ENCODE measurements around the gene DOCK3.

Gene DOCK3

GRCh38 chr3:50840983-50841489 lies 166.3 kb downstream of the DOCK3 start:
- no peaks in the 10 kb centered on the region for H3K36me3 ChIP-seq (ENCODE audit: control insufficient read depth, insufficient read depth, low read length)
- no peak overlapping the region for H3K4me3 ChIP-seq (replicated peaks; ENCODE audit: low read depth, low read length)
- H3K27me3 ChIP-seq (replicated peaks; ENCODE audit: control insufficient read depth, insufficient read depth, low read length), result no peaks in the 10 kb centered on the region
- TF ChIP-seq CTCF (IDR thresholded peaks at IDR 0.05; ENCODE audit: insufficient read depth, low read length, poor library complexity, severe bottlenecking), result no peak
- DNase-seq (ENCODE audit: extremely low read depth, insufficient read length), result no peak

GRCh38 chr3:50848308-50848707 lies 173.6 kb downstream of the DOCK3 start:
- H3K4me3 ChIP-seq (replicated peaks; ENCODE audit: low read depth, low read length), result no peak overlapping the region
- no peaks in the 10 kb centered on the region for H3K27me3 ChIP-seq (replicated peaks; ENCODE audit: control insufficient read depth, insufficient read depth, low read length)
- no peaks in the 10 kb centered on the region for H3K36me3 ChIP-seq (ENCODE audit: control insufficient read depth, insufficient read depth, low read length)
- no peak for TF ChIP-seq CTCF (IDR thresholded peaks at IDR 0.05; ENCODE audit: insufficient read depth, low read length, poor library complexity, severe bottlenecking)
- DNase-seq (ENCODE audit: extremely low read depth, insufficient read length), result no peak

- DNase-seq (ENCODE audit: extremely low read depth, insufficient read length), result no peak
- Histone ChIP-seq H3K36me3 (ENCODE audit: control insufficient read depth, insufficient read depth, low read length) (no peaks in the 10 kb centered on the region), H3K27me3 (replicated peaks; ENCODE audit: control insufficient read depth, insufficient read depth, low read length) (no peaks in the 10 kb centered on the region), H3K4me3 (replicated peaks; ENCODE audit: low read depth, low read length) (no peak overlapping the region)
- no peak for TF ChIP-seq CTCF (IDR thresholded peaks at IDR 0.05; ENCODE audit: insufficient read depth, low read length, poor library complexity, severe bottlenecking)
Observed at GRCh38 chr3:50850639-50851511, 176.1 kb downstream of the DOCK3 start.

GRCh38 chr3:50853936-50854335 lies 179.2 kb downstream of the DOCK3 start:
- Histone ChIP-seq H3K36me3 (ENCODE audit: control insufficient read depth, insufficient read depth, low read length) (no peaks in the 10 kb centered on the region), H3K27me3 (replicated peaks; ENCODE audit: control insufficient read depth, insufficient read depth, low read length) (no peaks in the 10 kb centered on the region), H3K4me3 (replicated peaks; ENCODE audit: low read depth, low read length) (no peak overlapping the region)
- no peak for DNase-seq (ENCODE audit: extremely low read depth, insufficient read length)
- no peak for TF ChIP-seq CTCF (IDR thresholded peaks at IDR 0.05; ENCODE audit: insufficient read depth, low read length, poor library complexity, severe bottlenecking)

- Histone ChIP-seq H3K36me3 (ENCODE audit: control insufficient read depth, insufficient read depth, low read length) (no peaks in the 10 kb centered on the region), H3K4me3 (replicated peaks; ENCODE audit: low read depth, low read length) (no peak overlapping the region), H3K27me3 (replicated peaks; ENCODE audit: control insufficient read depth, insufficient read depth, low read length) (peaks cover 1% of the 10 kb centered on the region; the same call in 1 of the 2 replicates)
- peak; percentile 27 for TF ChIP-seq CTCF (IDR thresholded peaks at IDR 0.05; ENCODE audit: insufficient read depth, low read length, poor library complexity, severe bottlenecking)
- no peak for DNase-seq (ENCODE audit: extremely low read depth, insufficient read length)
Observed at GRCh38 chr3:50862221-50862620, 187.5 kb downstream of the DOCK3 start.

Measured in GM06990 (cell line).